ENCODE measurements around the gene TTLL1.
A peak's percentile ranks its signal among the peaks of the same experiment; 100 is the strongest.
"Not testable (repeated sequence)": the region's sequence is repeated elsewhere in the genome, so short reads cannot be mapped to it uniquely, and the experiment has no call there.

The TTLL1 gene

DNA sequence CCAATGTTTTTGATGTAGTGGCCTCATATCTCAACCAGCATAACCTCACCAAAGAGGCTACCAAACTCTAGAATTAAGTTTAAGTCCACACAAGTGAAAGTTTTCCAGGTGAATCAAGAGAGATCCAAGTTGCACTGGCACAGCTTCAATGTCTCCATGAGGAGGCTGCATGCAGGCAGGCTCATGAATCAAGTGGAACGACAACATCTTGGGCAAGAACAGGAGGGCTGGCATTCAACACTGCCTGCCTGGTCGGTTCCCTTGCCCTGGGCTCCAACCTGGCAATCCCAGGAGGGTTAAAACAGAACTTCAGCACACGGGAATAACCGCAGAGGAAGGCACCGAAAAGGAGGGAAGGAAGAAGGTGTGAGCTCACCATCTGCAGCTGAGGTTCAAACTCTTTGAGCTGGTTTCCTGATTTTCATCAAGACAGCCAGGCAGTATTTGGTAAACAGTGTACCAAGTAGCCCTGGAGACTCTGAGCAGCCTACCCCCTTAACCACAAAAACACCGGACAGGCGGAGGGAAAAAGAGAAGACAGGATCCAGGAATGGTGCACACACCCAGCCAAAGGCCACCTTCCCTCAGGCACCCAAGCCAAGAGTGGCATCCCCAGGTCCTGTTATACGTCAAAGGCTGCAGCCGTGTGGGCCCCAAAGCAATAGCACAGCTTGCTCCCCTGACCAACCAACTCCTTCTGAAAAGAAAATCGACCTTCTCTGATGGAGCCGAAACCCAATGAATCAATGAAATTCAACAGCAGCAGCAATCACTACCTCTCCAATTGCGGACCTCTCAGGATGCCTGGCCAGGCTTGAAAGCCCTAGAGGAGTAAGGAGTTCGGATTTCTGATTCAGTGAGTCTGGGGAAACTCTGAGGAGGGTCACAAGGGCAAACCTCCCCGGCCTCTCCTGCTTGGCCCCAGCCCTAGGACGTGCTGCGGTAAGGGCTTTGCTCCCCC is 75.6 kb downstream of the TTLL1 start:
- no peak for DNase-seq (ENCODE audit: low read depth)

DNA sequence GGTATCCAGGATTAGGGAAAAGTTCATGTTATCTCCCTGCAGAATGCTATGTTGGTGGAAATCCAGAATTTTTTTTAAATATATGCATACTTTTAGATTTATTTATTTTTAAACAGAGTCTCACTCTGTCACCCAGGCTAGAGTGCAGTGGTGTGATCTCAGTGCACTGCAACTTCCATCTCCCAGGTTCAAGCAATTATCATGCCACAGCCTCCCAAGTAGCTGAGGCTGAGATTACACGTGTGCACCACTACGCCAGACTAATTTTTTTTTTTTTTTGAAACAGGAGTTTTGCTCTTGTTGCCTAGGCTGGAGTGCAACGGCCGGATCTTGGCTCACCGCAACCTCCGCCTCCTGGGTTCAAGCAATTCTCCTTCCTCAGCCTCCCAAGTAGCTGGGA is 76.8 kb downstream of the TTLL1 start:
- no peak for DNase-seq (ENCODE audit: low read depth)

DNA sequence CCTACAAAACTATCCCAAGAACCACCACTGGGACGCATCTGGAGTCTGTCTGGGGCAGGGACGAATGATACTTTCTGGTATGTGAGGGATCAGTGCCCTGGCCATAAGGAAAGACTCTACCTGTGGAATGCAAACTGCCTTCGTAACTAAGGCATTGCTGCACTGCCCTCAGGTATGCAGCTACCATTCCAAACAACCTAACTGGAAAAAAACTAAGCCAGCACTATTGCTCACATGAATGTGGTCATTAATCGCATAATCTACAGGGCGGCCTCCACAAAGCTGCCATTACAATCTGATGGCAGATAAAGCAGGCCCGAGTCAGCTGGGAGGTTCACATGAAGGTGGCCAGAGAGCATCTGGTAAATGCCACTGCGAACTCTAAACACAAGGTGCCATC is 78.1 kb downstream of the TTLL1 start:
- DNase-seq (ENCODE audit: low read depth): no peak

DNA sequence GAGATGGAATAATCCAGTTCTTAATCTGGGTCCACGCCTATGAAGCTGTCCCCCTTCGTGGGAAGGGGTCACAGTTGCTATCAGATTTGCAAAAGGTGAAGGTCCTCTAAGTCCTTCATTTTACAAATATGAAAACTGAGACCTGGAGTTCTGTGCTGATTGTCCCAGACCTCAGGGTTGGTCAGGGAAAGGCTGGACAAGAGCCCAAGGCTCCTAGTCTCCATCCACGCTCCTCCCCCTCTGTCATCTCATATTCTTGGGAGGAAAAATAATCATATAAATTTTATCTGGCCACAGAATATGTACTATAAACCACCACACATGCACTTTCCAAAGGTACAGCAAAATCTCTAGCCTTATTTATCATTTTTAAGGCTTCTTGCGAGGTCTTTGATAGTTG is 79.7 kb downstream of the TTLL1 start:
- no peak for DNase-seq (ENCODE audit: low read depth)

DNA sequence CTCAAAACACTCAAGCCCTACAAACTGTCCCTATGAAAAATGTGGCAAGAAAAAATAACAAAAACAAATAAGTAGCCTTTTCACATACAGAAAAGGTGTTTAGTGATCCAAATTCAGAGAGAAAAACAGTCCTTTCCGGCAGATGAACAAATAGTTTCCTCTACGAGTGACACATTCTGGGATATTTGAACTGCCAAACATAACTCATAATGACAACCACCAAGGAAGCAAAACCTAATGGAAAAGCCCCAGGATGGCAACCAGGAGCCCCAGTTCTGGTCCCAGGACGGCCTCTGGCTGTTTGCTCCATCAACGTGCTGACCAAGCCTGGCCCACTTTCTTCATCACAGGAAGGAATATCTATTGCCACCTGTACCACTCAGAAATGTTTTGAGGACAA is 80.3 kb downstream of the TTLL1 start:
- DNase-seq (ENCODE audit: low read depth): no peak

DNA sequence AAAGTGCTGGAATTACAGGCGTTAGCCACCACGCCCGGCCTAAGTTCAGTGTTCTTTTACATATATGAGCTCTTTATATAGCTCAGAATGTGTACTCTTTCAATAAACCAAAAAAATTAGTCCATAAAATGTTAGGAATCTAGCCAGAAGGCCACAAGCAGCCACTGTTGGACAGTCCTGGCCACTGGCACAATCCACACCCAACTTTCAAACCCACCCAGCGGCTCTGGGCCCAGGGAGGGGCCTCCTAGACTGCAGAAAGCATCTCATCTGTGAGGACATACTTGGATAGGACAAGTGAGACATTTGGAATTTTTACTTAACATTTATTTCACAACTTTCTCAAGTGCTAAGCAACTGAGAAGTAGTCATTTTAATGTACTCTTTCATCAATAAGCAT is 80.7 kb downstream of the TTLL1 start:
- DNase-seq (ENCODE audit: low read depth): no peak

DNA sequence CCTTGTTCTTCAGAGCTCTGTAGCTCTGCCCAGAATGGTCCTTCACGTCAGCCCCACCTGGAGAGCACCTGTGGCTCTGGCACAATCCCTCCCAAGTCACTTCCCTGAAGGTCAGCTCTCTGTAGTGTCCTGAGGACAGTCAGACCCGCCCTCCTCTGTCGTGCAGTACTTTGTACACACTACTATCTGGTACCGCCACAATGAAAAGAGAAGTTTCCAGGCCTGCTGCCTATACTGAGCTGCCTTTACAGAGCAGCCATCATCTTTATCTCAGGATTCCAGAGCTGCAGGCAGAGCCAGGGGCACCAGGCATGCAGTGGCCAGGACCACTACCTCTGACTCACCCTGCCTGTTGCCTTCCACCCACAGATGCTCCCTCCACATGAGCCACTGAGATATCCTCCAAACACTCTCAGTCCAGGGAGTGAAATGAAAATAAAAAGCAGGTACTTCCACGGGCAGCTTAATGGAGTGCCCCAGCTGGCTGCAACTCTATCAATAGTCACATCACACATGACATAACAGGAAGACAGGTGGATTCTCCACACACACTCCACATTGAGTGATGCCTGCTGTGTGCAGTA is 81.6 kb downstream of the TTLL1 start:
- DNase-seq (ENCODE audit: low read depth): peak; percentile 72

DNA sequence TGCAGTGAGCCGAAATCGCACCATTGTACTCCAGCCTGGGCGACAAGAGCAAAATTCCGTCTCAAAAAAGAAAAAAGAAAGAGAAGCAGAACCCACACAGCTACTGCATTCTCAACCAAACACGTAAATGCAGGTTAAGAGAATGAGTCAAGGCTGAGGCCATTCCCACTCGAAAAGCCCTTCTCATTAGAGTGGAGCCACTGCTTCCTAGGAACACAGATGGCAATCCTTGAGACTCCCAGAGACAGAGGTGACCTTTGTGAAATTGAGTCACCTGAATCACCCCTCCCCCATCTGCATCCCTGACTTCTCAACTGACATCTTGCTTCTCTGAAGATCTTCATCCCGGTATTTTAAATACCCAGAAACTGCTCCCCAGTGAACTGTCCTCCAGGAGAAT is 82.4 kb downstream of the TTLL1 start:
- DNase-seq (ENCODE audit: low read depth): no peak

DNA sequence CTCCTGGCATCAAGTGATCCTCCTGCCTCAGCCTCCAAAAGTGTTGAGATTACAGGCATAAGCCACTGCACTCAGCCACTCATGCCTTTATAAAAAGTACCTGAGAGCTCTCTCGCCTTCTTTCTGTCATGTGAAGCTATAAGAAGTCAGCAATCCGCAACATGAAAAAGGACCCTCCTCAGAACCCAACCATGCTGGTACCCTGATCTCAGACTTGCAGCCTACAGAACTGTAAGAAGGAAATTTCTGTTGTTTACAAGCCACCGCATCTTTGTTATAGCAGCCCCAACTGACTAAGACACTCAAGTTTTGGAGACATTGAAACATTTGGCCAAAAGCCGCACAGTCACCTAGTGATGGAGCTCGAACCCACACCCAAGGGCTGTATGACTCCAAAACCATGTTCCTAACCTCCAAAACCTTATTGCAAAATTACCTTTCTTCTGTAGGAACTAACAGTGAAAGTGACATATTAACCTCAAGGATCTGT is 83.1 kb downstream of the TTLL1 start:
- DNase-seq (ENCODE audit: low read depth): no peak

DNA sequence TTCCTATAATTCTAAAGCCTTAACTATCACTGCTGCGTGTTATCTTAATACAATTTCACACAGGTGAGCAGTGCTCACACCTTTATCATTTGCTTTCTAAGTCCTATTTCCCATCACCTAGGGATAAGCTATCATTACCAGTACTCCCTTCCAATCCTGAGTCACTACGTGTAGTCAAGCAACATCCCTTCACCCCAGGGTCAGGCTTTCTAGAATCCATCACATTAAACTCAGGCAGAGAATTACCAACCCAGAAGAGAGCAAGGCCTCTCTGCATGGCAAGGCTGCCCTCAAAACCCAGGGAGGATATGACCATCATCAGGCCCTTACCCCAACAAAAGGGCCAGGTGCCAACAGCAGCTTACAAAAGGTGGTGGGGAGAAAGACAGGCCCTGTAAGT is 84.1 kb downstream of the TTLL1 start:
- no peak for DNase-seq (ENCODE audit: low read depth)

DNA sequence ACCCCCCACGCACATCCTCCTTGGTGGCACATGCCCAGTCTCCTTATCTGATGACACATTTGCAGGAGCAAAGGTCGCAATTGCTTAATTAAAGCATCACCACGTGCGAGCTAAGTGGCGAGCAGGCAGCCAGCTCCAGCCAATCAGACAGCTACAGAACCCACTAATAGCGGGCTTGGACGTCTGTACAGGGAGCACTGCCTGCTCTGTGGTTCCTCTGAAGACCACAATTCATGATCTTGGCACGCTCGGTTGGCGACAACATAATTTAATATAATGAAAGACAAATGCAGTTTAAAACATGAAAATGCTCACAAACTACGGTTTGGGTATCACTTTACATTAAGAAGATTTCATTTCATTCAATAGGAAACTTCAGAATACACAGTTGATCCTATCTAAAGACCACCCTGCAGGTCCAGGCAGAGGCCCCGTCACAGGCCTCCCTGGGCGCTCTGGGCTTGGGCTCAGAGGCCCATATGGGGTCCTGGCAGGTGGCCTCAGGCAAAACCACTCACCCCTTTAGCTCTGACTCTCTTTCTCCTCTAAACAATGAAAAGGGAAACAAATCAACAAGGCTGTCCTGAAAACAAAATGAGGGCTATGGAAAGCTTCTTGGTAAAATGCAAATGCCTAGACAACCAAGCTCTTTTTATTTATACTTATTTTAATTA is 84.7 kb downstream of the TTLL1 start:
- DNase-seq (ENCODE audit: low read depth): no peak

DNA sequence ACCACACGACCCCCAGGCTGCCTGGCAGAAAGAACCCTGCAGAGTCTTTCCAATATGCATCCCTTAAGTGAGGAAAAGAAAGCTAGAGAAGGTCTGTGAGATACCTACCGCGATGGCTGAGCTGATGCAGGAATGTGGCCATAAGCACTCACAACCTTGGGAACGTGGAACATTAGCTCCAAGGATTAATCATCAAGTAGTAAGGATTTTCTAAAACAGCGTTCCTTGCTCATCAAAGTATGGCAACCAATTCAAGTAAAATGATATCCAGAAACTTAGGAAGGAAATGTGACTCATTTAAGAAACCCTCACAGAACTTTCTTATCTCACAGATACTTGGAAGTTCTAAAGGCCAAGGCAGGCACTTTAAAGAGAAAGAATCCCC is 87.0 kb downstream of the TTLL1 start:
- peak; percentile 86 for DNase-seq (ENCODE audit: low read depth)

DNA sequence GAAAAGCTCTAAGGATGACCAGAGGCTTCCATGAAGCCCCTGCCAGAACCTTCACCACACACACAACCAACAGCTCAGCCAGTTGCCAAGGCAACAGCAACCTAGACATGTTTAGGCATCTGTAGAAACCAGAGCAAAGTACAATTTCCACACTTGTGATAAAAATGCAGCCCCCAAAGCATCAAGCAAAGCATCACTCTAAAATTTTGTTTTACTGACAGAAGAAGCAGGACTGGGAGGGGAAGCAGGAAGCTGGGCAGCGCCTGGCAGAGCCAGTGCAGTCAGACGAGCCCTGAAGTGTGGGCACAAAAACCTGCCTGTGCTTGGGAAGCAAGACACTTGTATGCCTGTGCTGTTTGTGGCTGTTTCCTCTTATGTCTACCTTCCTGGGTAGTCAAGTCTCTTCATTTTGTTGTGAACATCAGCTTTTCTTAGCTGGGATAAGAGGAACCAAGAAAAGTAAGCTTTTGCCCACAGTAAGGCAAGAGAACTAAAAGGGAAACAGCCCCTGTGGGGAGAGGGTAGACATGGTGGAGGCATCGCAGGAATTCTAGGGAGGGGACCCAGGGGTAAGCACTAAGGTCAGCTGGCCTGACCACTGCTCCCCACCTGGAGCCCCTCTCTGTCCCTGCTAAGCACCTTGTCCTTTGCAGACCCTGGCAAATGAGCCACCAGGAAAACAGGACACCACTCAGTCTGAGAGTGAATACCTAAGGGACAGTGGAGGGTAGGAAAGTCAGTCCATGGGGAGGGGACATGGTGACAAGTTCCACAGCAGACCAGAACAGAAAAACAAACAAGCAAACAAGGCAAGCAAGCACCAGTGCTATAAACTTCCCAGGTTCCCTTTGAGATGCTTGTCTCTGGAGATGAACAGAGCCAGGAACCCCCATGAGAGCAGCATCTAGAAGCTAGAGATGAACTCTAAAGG is 87.7 kb downstream of the TTLL1 start:
- DNase-seq (ENCODE audit: low read depth): peak; percentile 62

DNA sequence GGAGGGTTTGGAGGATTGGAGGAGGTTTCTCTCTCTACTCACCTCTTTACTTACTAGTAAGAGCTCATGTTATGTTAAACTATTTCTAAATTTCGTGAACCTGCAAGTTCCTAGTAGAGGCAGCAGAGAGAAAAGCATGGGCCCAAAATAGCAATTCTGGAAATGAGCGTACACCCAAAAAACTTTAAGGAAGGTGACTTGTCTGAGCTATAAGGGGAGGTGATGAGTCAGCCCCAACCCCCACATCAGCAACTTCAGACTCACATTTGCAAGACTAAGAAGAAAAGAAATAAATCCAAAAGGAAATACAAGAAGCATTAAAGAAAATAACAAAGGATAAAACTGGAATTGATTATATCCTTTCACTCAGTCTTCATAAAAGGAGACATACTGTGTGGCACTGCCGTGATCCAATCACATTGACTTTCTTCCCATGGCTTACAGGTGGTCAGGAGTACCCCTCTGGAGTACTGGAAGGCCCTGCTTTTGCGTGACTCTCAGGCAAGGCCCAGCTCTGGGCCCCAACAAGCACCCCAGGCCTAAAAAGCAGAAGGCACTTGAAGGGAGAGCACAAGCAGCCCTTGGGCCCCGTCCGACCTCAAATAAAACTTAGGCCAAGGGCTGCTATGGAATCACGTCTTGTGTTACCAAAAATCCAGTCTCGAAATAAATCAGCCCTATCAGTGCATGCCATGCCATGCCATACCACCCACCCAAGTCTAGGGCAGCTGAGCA is 88.6 kb downstream of the TTLL1 start:
- DNase-seq (ENCODE audit: low read depth): peak; percentile 62

DNA sequence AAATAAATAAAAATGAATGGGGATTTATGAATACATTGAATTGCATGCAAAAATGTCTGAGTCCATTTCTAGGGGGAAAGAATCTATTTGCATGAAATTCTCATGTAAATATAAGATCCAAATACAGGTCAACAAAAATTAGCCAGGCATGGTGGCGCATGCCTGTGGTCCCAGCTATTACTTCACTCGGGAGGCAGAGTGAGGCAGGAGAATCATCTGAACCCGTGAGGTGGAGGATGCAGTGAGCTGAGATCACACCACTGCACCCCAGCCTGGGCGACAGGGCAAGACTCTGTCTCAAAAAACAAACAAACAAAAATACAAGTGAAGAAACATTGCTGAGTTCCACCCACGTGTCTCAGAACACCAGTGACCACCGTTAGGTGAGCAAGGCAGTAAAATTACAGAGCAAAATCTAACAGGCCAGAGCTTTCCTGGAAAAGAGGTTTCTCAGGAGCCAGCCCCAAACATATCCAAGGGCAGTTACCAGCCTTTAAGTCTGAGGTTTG is 91.6 kb downstream of the TTLL1 start:
- peak; percentile 70 for DNase-seq (ENCODE audit: low read depth)

DNA sequence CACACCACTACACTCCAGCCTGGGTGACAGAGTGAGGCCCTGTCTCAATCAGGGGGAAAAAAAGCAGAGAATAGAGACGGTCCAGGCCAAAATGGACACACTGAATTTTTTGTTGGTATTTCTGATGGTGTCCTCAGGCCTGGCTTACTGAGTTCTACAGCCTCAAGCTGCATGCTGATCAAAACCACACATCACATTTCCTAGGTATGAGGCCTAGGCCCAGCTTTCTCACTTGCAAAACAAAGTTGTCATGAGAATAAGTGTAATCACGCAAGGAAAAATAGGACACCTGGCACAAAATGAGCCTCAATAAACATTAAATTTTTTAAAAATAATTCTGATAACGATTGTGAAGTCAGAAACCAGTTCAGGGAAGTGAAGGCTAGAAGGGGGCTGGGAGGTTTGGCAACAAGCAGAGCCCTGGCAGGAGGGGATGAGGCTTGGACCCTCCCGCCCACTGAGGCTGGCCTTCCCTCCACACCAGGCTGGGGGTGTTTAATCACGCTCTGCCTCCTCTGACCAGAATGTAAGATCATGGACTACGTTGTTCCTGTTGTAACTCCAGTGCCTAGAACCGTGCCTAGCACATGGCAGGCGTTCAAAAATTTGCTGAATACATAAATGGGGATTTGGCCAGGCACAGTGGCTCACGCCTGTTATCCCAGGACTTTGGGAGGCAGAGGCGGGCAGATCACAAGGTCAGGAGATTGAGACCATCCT is 92.4 kb downstream of the TTLL1 start:
- DNase-seq (ENCODE audit: low read depth): peak; percentile 66

DNA sequence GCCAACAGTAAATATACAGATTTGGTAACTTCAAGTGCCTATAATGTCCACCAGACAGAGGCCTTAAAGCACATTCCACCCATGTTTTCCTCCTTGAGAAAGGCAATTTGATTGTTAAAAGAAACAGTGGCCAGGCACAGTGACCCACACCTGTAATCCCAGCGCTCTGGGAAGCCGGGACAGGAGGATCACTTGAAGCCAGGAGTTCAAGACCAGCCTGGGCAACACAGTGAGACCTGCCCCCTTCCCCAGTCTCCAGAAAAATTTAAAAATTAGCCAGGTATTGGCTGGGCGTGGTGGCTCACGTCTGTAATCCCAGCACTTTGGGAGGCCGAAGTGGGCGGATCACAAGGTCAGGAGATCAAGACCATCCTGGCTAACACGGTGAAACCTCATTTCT is 93.5 kb downstream of the TTLL1 start:
- DNase-seq (ENCODE audit: low read depth): not testable (repeated sequence)

DNA sequence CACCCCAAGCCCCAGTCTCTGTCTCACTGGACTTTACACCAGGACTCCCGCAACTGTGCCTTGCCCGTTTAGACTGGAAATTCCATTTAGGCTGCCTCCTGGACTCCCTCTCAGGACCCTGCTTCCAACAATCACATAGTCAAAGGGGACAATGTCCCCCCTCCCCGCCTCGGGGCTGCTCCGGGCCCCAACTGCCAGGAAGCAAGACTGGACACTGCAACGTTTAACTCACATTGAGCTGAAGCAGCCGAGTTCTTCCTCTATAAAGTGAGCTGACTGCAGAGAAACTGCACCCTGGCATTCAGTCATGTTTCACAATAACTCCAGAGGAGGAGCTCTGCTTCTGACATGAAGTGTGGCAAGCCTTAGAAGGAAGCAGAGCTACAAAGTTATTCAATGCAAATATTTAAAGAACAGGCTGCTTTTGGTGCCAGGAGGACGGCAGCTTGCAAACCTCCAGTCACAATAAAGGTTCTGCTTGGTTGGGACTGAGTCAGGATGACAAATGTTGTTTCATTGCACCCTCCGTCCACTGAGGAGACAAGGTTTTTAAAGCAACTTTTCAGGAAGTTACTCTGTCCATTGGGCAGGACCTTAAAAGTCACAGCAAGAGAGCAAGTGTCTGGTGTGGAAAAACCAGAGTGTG is 94.2 kb downstream of the TTLL1 start:
- peak; percentile 94 for DNase-seq (ENCODE audit: low read depth)

DNA sequence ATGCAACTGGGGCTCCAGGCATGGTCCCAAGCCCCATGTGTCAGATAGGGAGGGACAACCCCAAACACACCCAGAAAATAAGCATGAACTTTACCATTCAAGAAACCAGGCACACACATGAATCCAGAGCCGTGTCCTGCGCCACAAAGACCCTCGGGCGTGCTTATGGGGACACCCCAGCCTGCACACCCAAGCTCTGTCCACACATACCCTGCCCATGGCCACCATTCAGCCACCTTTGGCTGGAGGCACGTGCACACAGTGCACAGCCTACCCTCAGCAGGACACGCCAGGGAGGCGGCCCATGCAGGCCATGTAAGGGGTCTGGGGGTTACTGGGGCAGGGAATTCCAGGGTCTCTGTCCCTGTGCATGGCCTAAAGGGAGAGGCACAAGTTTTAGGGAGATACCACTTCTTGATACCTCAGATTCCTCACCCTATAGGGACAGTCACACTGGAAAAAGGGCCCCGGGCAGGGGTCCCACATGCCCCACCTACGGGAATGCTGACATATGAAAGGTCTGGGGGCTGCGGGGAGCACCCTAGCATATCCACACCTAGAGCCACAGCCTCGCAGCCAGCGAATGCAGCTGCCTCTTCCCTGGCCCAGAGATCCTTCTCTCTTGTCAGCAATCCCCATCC is 94.8 kb downstream of the TTLL1 start:
- no peak for DNase-seq (ENCODE audit: low read depth)
